GM13977 (cell line): ENCODE results near the gene DLG5.

Experiments
- DNase-seq: peaks from one replicate; pipeline ENCODE4 v3.0.0; 2012; ENCODE audit warnings: low spot score
- CTCF ChIP-seq: IDR thresholded peaks from 2 replicates; pipeline ENCODE4 v1.5.1; 2012; ENCODE audit warnings: mild to moderate bottlenecking, control low read depth; ENCODE audit not compliant: insufficient read depth; ENCODE audit errors: extremely low read depth, missing control alignments
- in situ Hi-C: fragments of 300-500 bp; cut with MboI; formaldehyde crosslinking; loops from one replicate; pipeline ENCODE4 v1.12.0; 2022; ENCODE audit warnings: low sequenced_read_pairs, low pct_unique_long_range_greater_than_20kb, mixed read lengths, inconsistent platforms; ENCODE audit not compliant: unreplicated experiment

DLG5 gene

GRCh38 chr10:77861366-77861765 lies 65.2 kb downstream of the DLG5 start:
- in situ Hi-C loops = no loop called here
- TF ChIP-seq CTCF = no peak
- DNase-seq = no peak

GRCh38 chr10:77859865-77860282 lies 66.7 kb downstream of the DLG5 start:
- DNase-seq = no peak
- TF ChIP-seq CTCF = no peak
- in situ Hi-C loops = no loop called here

GRCh38 chr10:77859200-77859864 lies 67.2 kb downstream of the DLG5 start:
- DNase-seq = no peak
- in situ Hi-C loops = no loop called here
- TF ChIP-seq CTCF = no peak

- no peak for DNase-seq
- in situ Hi-C loops = no loop called here
These were observed 69.3 kb downstream of the DLG5 start for GRCh38 chr10:77857272-77857671.

GRCh38 chr10:77856566-77856965 lies 70.0 kb downstream of the DLG5 start:
- TF ChIP-seq CTCF = no peak
- DNase-seq = no peak
- in situ Hi-C loops = no loop called here

More at GRCh38 chr10:77857272-77857671, 69.3 kb downstream of the DLG5 start:
- TF ChIP-seq CTCF = no peak

GRCh38 chr10:77855404-77856155 lies 71.0 kb downstream of the DLG5 start:
- in situ Hi-C loops = no loop called here
- TF ChIP-seq CTCF = no peak

More at GRCh38 chr10:77855404-77856155, 71.0 kb downstream of the DLG5 start:
- no peak for DNase-seq
